GM10847 (cell line): ENCODE data around the gene ACAP1.
A peak's percentile ranks its signal among the peaks of the same experiment; 100 is the strongest.

Experiments used
- POLR2A ChIP-seq: IDR thresholded peaks from 2 replicates; pipeline ENCODE4 v1.6.1; 2011; ENCODE audit not compliant: insufficient read length; ENCODE audit errors: extremely low read depth

ACAP1 gene

GRCh38 chr17:7330638-7331015, 5.7 kb upstream of the ACAP1 start:
- TF ChIP-seq POLR2A, result no peak

DNA sequence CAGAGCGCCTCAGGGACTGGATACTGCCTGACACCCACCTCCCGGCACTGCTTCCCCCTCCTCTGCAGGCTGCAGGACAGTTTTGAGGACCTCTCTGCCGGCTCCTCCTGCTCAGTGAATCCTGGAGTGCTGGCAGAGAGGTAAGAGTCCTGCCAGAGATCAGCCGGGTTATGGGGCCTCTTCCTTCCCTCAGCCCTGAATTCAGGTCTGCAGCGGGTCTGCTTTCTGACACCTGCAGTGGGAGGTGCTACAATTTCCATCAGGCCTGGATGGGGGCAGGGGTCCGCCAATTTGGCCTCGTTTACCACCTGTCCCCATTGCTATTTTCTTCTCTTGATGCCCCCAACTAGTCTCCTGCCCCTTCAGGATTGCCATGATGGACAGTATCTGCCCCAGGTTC, 4.2 kb upstream of the ACAP1 start:
- no peak for TF ChIP-seq POLR2A

- no peak for TF ChIP-seq POLR2A
Observed at GRCh38 chr17:7334938-7335538, 1.3 kb upstream of the ACAP1 start.

DNA sequence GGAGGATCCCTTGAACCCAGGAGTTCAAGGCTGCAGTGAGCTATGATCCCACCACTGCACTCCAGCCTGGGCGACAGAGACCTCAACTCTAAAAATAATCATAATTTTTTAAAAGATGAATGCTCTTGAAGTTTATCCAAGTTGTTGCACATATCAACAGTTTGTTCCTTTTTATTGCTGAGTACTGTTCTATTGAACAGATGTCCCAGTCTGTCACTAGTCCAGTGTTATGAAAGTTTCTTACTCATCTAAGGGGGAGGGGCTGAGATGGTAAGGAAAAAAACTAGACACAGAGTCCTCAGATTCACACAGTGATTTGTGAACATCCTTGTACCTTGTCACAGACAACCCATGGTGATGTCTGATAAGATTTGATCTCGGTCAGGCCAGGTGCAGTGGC, 3.9 kb downstream of the ACAP1 start:
- TF ChIP-seq POLR2A, result no peak

- TF ChIP-seq POLR2A, result no peak
Observed at GRCh38 chr17:7341842-7342241, 5.5 kb downstream of the ACAP1 start.

DNA sequence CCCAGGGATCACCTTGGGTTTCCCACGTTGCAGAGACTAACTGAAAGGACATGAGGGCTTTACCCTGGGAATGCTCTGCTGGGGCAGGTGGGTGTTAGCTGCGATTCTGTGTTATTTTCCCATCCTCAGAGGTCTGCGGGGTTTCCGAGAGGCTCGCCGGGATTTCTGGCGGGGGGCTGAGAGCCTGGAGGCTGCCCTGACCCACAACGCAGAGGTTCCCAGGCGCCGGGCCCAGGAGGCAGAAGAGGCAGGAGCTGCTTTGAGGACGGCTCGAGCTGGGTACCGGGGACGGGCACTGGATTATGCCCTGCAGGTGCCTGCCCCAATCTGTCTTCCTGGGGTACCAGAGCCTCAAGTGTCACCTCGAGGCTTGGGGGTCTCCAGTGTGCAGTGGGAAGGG, 6.9 kb downstream of the ACAP1 start:
- no peak for TF ChIP-seq POLR2A

DNA sequence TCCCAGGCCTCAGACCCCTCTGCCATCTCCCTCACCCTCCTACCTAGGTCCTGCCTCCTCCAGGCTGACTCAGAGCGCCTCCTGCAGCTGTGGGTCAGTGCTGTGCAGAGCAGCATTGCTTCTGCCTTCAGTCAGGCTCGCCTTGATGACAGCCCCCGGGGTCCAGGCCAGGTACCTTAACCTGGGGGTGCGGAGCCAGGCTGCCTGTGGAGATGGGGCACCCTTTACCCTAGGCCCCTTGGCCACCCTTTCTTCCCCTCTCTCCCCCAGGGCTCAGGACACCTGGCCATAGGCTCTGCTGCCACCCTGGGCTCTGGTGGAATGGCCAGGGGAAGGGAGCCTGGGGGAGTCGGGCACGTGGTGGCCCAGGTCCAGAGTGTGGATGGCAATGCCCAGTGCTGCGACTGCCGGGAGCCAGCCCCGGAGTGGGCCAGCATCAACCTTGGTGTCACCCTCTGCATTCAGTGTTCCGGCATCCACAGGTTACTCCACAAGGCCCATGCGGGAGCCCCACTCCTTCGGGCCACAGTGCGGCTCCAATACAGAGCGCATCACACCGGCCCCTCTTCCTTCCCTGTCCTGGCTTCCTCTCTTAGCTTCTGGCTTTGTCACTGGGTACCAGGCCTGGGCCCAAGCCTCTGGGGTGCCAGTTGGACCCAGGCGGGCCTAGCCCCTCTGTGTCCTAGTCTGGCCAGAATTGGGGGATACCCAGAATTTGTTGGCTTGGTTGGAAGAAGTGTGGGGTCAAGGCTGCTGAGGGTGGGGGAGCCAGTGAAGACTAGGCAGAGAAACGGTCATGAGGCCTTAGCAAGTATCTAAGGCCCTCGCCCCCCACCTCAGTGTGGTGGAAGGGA, 10.7 kb downstream of the ACAP1 start:
- no peak for TF ChIP-seq POLR2A

DNA sequence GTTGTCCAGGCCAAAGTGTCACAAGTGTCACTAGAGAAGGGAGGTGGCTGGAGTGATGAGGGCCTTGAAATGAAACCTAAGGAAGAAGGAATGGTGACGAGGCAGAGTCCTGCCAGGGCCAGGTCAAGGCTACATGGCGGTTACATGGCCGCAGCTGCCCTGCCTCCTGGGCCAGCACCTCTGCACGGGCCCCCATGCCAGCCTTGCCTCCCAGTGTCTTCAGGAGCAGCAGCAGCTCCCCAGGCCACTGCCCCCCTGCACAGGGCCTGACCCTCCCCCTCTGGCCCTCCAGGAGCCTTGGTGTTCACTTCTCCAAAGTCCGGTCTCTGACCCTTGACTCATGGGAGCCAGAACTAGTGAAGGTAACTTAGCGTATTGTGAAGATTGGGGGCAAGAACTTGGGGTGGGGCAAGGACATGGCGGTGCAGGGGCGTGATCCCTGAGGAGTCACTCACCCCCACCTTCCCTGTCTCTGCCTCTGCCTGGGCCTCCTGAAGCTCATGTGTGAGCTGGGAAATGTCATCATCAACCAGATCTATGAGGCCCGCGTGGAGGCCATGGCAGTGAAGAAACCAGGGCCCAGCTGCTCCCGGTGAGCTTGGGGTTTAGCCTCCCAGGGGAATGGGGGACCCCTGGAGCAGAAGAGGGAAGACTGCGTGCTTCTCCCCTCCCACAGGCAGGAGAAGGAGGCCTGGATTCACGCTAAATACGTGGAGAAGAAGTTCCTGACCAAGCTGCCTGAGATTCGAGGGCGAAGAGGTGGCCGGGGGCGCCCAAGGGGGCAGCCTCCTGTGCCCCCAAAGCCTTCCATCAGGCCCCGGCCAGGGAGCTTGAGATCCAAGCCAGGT, 11.5 kb downstream of the ACAP1 start:
- TF ChIP-seq POLR2A, result no peak

- no peak for TF ChIP-seq POLR2A
Observed at GRCh38 chr17:7348478-7349242, 12.3 kb downstream of the ACAP1 start.

- peak; percentile 38 for TF ChIP-seq POLR2A
Observed at GRCh38 chr17:7351665-7352502, 15.6 kb downstream of the ACAP1 start, which contains the start of gene KCTD11. Gene KCTD11, plus strand, starts transcription at chr17:7352162.

GRCh38 chr17:7352503-7352889, 16.2 kb downstream of the ACAP1 start:
- TF ChIP-seq POLR2A, result no peak

GRCh38 chr17:7352910-7353635, 16.7 kb downstream of the ACAP1 start:
- no peak for TF ChIP-seq POLR2A

DNA sequence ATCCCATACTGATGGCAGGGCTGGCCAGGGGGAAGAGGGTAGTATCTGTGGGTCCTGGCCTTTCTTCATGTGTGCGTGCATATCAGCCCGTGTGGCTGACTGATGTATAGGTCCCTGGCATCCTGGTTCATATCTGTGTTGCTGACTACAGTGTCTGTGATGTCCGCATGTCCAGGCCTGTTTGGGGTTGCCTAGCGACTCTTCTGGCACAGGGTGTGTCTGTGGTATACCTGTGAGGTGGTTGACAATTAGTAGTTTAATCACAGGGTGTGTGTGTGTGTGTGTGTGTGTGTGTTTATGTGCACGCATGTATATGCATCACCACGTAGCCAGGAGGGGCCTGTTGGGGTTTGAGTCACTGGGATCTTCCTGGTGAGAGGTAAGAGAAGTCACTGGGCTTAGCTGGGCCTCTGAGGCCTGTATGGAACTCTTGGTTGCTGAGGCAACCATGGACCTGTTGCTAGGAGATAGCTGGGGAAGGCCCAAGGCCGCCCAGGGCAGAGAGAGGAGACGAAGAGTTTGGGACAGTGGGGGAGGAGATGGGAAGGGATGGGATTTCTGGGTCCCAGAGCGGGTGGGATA, 18.0 kb downstream of the ACAP1 start:
- TF ChIP-seq POLR2A, result no peak
